Hepatocyte (in vitro differentiated cells): ENCODE results near the gene ULK4. TPM values are rescaled to one million over a fixed set of nuclear protein-coding genes. Genes with fewer than 3 reads are reported as not detected.
A peak's percentile ranks its signal among the peaks of the same experiment; 100 is the strongest.
"Not testable (repeated sequence)": the region's sequence is repeated elsewhere in the genome, so short reads cannot be mapped to it uniquely, and the experiment has no call there.

Experiments
- DNase-seq: peaks from one replicate; pipeline ENCODE4 v3.0.0-alpha.2; 2016; ENCODE audit warnings: low spot score
- H2AFZ ChIP-seq: fragments of 200-600 bp; sonication (generic); 2 replicates; pipeline ENCODE4 v1.6.0; 2016; ENCODE audit warnings: antibody characterized with exemption, mild to moderate bottlenecking
- H3K27ac ChIP-seq: fragments of 200-600 bp; sonication (generic); 2 replicates; pipeline ENCODE4 v1.5.1; 2016; ENCODE audit warnings: mild to moderate bottlenecking
- H3K27me3 ChIP-seq: fragments of 200-600 bp; sonication (generic); 2 replicates; pipeline ENCODE4 v1.6.1; 2016
- H3K36me3 ChIP-seq: fragments of 200-600 bp; sonication (generic); replicated peaks from 2 replicates; pipeline ENCODE4 v1.5.1; 2016; ENCODE audit warnings: low read depth; ENCODE audit not compliant: insufficient read depth
- H3K4me1 ChIP-seq: fragments of 200-600 bp; sonication (generic); 2 replicates; pipeline ENCODE4 v1.5.1; 2016; ENCODE audit warnings: mild to moderate bottlenecking, moderate library complexity; ENCODE audit not compliant: insufficient read depth
- H3K4me2 ChIP-seq: fragments of 200-600 bp; sonication (generic); 2 replicates; pipeline ENCODE4 v1.6.0; 2016
- H3K4me3 ChIP-seq: fragments of 200-600 bp; sonication (generic); 2 replicates; pipeline ENCODE4 v1.5.1; 2016; ENCODE audit warnings: mild to moderate bottlenecking
- H3K79me2 ChIP-seq: fragments of 200-600 bp; sonication (generic); 2 replicates; pipeline ENCODE4 v1.6.0; 2017; ENCODE audit warnings: mild to moderate bottlenecking
- H3K9me2 ChIP-seq: fragments of 200-600 bp; sonication (generic); replicated peaks from 2 replicates; pipeline ENCODE4 v1.6.0; 2017; ENCODE audit warnings: mild to moderate bottlenecking; ENCODE audit not compliant: insufficient read depth
- H3K9me3 ChIP-seq: fragments of 200-600 bp; sonication (generic); 2 replicates; pipeline ENCODE4 v1.5.1; 2016; ENCODE audit warnings: low read depth, mild to moderate bottlenecking
- H4K20me1 ChIP-seq: fragments of 200-600 bp; sonication (generic); 2 replicates; pipeline ENCODE4 v1.6.0; 2016; ENCODE audit warnings: mild to moderate bottlenecking; ENCODE audit not compliant: insufficient read depth, poor library complexity, severe bottlenecking
- EZH2 ChIP-seq: fragments of 200-600 bp; sonication (generic); IDR thresholded peaks from 2 replicates; pipeline ENCODE4 v1.6.1; 2016; ENCODE audit warnings: antibody characterized with exemption, mild to moderate bottlenecking, borderline replicate concordance
- EZH2phosphoT487 ChIP-seq: fragments of 200-600 bp; sonication (generic); IDR thresholded peaks from one replicate; pipeline ENCODE4 v1.6.1; 2018; ENCODE audit warnings: antibody characterized with exemption, mild to moderate bottlenecking, low read depth, moderate library complexity; ENCODE audit not compliant: unreplicated experiment, severe bottlenecking
- WGBS: methylation state at CpG from one replicate; pipeline ENCODE4 v1.1.6; 2016; ENCODE audit warnings: low lambda C conversion rate; ENCODE audit errors: missing lambda C conversion rate; 5-methylcytosine and 5-hydroxymethylcytosine counted together
- polyA plus RNA-seq: library from polyadenylated mRNA; unstranded; fragments of >200 nt; fragmentation: Nextera tagmentation; extraction: Ambion mirVana; gene quantifications from 2 replicates; pipeline ENCODE4 v1.2.1, GENCODE V29; 2016
- total RNA-seq: library from RNA; depleted of rRNA; stranded (reverse); fragments of >200 nt; gene quantifications from 2 replicates; pipeline ENCODE4 v1.2.3, GENCODE V29; 2014
- TF ChIP-seq, protein P1 (sequence below): fragments of 200-600 bp; sonication (generic); IDR thresholded peaks from 2 replicates; pipeline ENCODE4 v1.5.1; 2016; ENCODE audit warnings: antibody characterized with exemption, mild to moderate bottlenecking; ENCODE audit not compliant: poor library complexity

Gene ULK4
- total and polyA plus RNA-seq, 2 experiments from 2014 or later = 3.8 to 9.1 TPM

DNA sequence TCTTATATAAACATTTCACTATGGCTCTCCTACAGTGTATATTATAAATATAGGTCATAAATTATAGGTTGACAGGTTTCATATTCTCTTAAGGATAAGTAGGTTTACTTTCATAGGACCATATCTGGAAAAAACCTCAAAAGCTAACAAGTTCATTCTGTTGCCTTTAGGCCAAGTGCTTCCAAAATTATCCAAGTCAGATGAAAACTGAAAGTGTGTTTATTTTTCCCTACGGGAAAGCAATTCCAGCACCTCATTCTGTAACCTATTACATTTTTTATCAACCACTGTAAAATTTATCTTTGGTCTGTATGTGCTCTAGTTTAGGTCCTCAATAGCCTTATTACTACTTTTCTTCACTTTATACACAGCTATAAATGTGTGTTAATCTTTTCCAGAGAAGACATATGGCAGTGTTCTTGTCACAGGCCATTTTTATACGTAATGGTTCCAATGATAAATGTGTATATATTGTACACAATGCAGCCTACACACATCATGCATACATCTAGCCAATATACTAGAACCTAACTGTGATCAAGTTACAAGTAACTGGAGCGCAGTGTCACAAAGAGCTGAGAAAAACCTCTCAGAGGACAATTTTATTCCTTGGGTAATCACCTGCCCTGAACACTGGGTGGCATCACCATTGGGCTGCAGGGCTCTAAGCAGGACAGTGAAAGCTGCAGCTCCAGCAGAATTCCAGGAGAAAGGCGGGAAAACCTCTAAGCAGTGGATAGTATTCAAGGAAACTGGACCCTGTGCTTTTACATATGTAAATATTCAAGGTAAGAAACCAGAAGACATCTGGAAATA is 511.3 kb downstream of the ULK4 start:
- 41% methylated on average over 4 of the region's 4 CpGs for WGBS
- H2AFZ ChIP-seq = no peak overlapping the region
- H4K20me1 ChIP-seq = no peaks in the 10 kb centered on the region
- no peaks in the 10 kb centered on the region for H3K27me3 ChIP-seq
- H3K27ac ChIP-seq = peak overlapping the region; percentile 7
- H3K9me2 ChIP-seq = no peaks in the 10 kb centered on the region
- peak; percentile 58 for DNase-seq
- peak overlapping the region; percentile 1 for H3K4me2 ChIP-seq
- TF ChIP-seq EZH2phosphoT487 (peak; percentile 93), EZH2 (no peak)
- TF ChIP-seq, protein P1, sequence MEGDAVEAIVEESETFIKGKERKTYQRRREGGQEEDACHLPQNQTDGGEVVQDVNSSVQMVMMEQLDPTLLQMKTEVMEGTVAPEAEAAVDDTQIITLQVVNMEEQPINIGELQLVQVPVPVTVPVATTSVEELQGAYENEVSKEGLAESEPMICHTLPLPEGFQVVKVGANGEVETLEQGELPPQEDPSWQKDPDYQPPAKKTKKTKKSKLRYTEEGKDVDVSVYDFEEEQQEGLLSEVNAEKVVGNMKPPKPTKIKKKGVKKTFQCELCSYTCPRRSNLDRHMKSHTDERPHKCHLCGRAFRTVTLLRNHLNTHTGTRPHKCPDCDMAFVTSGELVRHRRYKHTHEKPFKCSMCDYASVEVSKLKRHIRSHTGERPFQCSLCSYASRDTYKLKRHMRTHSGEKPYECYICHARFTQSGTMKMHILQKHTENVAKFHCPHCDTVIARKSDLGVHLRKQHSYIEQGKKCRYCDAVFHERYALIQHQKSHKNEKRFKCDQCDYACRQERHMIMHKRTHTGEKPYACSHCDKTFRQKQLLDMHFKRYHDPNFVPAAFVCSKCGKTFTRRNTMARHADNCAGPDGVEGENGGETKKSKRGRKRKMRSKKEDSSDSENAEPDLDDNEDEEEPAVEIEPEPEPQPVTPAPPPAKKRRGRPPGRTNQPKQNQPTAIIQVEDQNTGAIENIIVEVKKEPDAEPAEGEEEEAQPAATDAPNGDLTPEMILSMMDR = peak; percentile 47
- no peak overlapping the region for H3K4me3 ChIP-seq
- H3K79me2 ChIP-seq = no peaks in the 10 kb centered on the region
- no peaks in the 10 kb centered on the region for H3K36me3 ChIP-seq
- H3K9me3 ChIP-seq = no peaks in the 10 kb centered on the region
- no peaks in the 10 kb centered on the region for H3K4me1 ChIP-seq

DNA sequence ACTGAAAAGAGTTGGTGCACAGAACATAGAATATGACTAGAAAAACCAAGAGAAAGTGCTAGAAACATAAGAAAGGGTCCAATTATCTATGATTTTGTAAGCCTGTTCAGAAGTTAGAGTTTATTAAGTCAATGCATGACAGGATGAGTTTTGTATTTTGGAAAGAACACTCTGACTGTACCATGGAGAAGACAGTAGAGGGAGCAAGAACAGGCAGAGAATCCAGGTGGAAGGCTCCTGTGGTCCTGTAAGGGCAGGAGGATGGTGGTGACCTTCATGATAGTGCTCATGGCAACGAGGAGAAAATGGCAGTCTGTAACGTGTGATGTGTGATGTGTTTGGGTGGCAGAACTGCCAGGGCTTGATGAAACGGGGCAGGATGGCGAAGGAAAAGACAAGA is 513.5 kb downstream of the ULK4 start:
- no peaks in the 10 kb centered on the region for H3K9me3 ChIP-seq
- no peaks in the 10 kb centered on the region for H3K9me2 ChIP-seq
- DNase-seq = no peak
- no peak overlapping the region for H2AFZ ChIP-seq
- H4K20me1 ChIP-seq = no peaks in the 10 kb centered on the region
- H3K27ac ChIP-seq = no peak overlapping the region
- no peaks in the 10 kb centered on the region for H3K27me3 ChIP-seq
- H3K79me2 ChIP-seq = no peaks in the 10 kb centered on the region
- WGBS = 80% methylated on average over 4 of the region's 4 CpGs
- no peaks in the 10 kb centered on the region for H3K36me3 ChIP-seq
- H3K4me2 ChIP-seq = no peak overlapping the region
- H3K4me1 ChIP-seq = no peaks in the 10 kb centered on the region
- TF ChIP-seq EZH2phosphoT487 (no peak), EZH2 (no peak)
- TF ChIP-seq, protein P1 = no peak
- no peak overlapping the region for H3K4me3 ChIP-seq

DNA sequence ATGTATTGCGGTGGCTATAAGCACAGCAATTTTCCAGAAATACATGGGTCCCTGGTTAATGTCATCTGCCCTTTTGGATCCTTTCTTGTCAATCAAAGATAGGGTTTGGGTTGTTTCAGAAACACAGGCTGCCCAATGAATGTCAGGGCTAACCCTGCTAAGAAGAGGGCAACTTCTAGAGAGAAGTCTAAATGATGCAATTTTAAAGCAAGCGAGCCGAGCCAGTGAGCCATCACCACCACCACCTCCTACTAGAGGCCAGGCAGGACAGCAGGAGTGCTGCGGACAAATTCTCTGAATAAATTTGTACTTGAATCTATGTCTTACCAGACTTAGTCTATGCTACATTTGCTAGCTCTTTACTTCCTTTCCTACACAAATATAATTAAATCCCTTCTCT is 514.2 kb downstream of the ULK4 start:
- Histone ChIP-seq H3K27ac (no peak overlapping the region), H3K36me3 (no peaks in the 10 kb centered on the region), H4K20me1 (no peaks in the 10 kb centered on the region), H3K4me2 (no peak overlapping the region), H3K79me2 (no peaks in the 10 kb centered on the region), H3K9me2 (no peaks in the 10 kb centered on the region), H3K4me3 (no peak overlapping the region), H2AFZ (no peak overlapping the region), H3K27me3 (no peaks in the 10 kb centered on the region), H3K4me1 (no peaks in the 10 kb centered on the region), H3K9me3 (no peaks in the 10 kb centered on the region)
- no peak for DNase-seq
- TF ChIP-seq, protein P1 = no peak
- no peak for TF ChIP-seq EZH2
- no peak for TF ChIP-seq EZH2phosphoT487
- WGBS = 84% methylated on average over 4 of the region's 4 CpGs

DNA sequence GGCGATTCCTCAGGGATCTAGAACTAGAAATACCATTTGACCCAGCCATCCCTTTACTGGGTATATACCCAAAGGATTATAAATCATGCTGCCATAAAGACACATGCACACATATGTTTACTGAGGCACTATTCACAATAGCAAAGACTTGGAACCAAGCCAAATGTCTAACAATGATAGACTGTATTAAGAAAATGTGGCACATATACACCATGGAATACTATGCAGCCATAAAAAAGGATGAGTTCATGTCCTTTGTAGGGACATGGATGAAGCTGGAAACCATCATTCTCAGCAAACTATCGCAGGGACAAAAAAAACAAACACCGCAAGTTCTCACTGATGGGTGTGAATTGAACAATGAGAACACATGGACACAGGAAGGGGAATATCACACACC is 515.6 kb downstream of the ULK4 start:
- not testable (repeated sequence) for H3K79me2 ChIP-seq, H4K20me1 ChIP-seq, H3K27ac ChIP-seq, H3K9me3 ChIP-seq, H3K4me3 ChIP-seq, H3K4me2 ChIP-seq, H2AFZ ChIP-seq, DNase-seq, H3K27me3 ChIP-seq, H3K9me2 ChIP-seq, H3K4me1 ChIP-seq, H3K36me3 ChIP-seq
- 100% methylated on average over 3 of the region's 3 CpGs for WGBS
